Measurements from ENCODE around the gene SLC25A30.
"Not testable (repeated sequence)": the region's sequence is repeated elsewhere in the genome, so short reads cannot be mapped to it uniquely, and the experiment has no call there.

The SLC25A30 gene

DNA sequence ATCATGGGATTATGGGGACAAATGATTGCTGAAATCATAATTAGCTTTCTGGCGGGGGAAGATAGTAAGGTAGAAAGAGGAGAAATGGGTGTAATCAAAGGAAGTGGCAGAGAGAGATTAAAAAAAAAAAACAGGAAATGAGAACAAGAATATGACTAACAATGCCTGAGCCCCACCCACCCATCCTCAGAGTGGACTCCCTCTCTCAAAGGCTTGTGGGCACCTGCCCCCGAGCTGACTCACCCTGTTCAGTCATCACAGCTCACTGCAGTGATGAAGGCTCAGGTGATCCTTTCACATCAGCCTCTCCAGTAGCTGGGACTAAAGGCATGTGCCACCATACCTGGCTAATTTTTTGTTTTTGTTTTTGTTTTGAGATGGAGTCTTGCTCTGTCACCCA, 50.8 kb downstream of the SLC25A30 start:
- DNase-seq (ENCODE audit: low read depth in 2 of 2), result peak; percentile 91 to 92

DNA sequence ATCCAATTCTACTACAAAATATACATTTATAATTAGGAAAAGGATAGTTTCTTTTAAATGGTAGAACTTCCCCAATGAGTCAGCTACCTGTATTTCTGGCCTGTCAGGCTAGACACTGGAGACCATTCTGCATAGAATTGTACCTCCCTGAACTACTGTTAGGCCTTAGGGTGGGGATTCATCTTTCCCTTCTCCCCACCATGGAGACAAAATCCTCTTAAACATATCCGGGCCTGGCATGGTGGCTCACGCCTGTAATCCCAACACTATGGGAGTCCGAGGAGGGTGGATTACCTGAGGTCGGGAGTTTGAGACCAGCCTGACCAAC, 52.7 kb downstream of the SLC25A30 start:
- no peak for DNase-seq (ENCODE audit: low read depth in 2 of 2)

DNA sequence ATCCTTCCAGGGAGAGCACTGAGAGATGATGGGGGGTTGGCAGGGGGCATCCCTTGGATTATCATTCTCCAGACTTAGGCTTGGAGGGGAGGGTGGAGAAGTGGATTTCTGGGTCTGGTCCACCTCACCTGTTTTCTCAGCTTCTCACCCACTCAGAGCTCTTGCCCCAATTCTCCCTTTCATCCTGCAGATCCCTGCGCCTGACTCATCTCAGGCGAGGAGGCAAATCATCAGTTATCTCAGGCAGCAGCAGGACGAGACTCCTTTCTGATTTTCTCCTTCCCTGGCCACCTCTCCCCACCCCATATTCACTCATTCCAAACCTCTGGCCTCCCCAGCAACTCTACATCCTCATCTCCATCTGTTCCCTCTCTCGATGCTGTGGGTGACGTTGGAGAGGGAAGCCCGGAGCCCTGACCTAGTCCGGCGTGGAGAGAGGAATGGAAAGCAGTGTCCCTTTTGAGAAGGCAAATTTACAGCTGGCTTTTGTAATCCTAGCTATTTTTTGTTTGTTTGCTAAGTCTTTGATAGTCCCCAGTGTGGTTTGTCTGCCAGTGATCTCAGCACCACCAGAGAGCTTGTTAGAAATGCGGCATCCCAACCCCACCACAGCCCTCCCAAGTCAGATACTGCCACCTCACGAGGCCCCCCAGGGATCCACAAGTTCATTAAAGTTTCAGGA, 53.2 kb downstream of the SLC25A30 start:
- no peak for DNase-seq (ENCODE audit: low read depth in 2 of 2)

DNA sequence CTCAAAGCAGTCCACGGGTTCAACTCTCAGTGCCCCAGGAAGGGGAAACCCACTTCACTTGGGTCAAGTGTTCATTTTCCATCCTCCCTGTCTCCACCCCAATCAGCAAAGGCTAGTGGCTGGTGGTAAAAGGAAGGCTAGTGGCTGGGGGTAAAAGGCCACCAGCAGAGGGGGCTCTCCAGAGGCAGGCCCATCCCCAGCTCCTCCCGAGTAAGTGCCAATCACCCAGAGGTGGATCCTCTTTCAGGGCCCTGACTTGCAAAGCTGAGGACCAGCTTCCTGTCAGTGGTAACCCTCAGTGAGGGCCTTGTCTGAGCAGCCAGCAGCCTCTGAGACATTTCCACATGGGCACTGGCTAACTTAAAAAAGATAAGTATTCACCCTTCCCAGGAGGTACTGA, 55.2 kb downstream of the SLC25A30 start:
- DNase-seq (ENCODE audit: low read depth in 2 of 2), result no peak

DNA sequence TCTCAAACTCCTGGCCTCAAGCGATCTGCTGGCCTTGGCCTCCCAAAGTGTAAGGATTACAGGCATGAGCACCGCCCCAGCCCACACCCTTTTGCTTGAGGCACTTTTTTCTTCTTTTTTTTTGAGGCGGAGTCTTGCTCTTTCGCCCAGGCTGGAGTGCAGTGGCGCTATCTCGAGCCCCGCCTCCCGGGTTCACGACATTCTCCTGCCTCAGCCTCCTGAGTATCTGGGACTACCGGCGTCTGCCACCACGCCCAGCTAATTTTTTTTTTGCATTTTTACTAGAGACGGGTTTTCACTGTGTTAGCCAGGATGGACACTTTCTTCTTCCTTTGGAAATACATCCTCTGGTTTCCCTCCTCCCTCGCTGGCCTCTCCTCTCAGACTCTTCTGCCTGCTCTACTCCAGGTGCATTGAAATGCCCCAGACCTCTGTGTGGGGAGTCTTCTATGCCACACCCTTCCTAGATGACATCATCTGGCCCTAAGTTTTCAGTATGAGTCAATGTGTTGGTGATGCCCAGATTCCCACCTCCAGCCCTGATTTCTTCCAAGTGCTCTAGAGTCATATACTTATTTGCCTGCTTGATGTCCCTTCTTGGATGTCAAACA, 56.5 kb downstream of the SLC25A30 start:
- DNase-seq (ENCODE audit: low read depth in 2 of 2), result no peak

DNA sequence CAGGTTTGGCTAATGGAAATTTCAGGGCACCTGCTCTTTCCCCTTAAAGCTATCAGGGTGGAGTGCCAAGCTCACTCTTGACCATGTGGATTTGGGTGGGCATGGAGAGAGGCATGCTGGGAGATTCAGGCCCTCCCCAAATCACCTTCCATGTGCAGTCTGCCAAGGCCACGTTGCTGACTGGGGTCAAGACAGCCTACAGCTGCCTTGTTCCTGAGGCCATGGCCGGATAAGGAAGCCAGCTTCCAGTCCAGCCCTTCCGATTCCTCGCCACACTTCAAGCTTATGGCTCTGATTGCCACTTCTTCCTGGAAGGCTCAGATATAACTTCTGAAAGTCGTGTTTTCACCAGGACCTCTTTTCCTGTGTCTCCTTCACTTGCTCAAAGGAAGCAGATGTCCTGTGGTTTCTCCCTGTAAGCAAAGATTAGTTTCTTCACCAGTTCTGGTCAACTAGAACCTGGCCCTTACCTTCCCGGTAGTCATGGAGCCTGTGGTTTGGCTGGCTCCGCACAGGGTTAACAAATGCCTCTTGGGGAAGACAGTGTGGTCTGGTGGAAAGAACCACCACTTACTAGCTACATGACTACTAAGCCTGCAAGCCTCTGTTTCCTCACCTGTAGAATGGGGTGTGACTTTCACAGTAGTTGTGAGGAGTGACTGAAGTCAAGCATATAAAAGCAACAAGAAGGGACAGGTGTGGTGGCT, 61.1 kb downstream of the SLC25A30 start:
- no peak for DNase-seq (ENCODE audit: low read depth in 2 of 2)

DNA sequence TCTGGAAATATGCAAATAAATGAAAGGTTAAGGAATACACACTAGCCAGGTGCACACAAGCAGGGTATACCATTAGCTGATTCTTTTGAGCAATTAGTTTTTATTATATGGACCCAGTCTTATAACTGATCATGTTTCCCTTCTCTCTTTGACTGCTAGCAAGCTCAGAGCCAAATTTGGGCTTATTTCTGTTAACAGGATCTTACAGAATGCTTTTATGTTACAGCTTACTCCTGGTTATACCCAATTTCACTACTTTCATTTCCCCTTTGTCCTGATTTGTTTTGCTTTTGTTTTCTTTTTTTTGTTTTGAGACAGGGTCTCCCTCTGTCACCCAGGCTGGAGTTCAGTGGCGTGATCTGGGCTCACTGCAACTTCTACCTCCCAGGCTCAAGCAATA, 64.3 kb downstream of the SLC25A30 start:
- no peak for DNase-seq (ENCODE audit: low read depth in 2 of 2)

DNA sequence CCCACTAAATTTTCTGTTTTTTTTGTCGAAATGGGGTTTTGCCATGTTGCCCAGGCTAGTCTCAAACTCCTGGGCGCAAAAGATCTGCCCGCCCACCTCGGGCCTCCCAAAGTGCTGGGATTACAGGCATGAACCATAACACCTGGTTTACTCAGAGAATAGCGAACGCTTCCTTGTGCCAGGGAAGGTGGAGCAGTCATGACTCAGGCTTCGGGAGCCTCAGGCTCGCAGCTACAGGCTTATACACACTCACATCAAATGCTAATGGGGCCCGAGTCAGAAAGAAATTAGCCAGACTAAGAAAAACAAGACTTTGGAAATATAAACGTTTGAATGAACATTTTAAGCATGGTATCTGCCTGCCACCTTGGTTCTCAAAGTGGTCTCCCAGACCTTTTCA, 66.1 kb downstream of the SLC25A30 start:
- no peak for DNase-seq (ENCODE audit: low read depth in 2 of 2)

DNA sequence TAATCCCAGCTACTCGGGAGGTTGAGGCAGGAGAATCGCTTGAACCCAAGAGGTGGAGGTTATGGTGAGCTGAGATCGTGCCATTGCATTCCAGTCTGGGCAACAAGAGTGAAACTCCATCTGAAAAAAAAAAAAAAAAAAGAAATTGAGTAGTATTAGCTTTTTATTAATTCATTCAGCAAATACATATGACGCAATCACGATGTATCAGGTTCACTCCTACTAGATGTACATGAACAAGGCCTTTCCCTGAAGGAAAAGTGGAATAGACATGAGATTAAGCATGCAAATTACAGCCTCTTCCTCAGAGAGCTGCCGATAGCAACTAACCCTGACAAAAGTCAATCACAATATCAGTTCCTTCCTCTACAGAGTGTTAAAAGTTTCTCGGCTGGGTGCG, 68.0 kb downstream of the SLC25A30 start:
- no peak for DNase-seq (ENCODE audit: low read depth in 2 of 2)

DNA sequence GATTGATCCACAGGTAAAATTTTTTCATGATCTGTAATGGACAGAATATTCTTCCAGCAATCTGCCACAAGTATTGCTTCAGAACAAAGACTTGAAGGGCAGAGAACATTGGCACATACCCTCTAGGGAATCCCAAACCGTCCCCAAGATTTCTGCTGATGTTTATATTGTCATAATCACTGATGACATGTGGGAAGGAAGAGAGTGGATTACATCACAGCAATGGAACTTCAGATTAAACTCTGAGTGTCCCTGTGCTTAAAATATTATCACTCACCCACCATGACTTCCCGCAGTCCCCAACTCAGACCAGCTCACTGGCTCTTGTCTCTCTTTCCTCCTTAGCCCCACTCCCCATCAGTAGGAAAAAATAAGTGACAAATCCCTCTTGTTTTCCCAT, 68.7 kb downstream of the SLC25A30 start:
- DNase-seq (ENCODE audit: low read depth in 2 of 2), result no peak

DNA sequence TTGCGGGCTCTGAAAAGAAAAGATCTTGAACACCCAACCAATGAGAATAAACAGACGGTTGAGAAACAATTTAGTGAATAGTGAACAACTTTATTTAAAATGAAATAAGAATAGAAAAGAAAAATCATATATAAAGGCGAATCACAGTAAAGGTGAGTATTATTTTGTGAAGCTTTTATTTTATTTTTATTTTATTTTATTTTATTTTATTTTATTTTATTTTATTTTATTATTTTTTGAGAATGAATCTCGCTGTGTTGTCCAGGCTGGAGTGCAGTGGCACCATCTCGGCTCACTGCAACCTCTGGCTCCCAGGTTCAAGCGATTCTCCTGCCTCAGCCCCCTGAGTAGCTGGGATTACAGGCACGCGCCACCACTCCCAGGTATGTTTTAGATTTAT, 74.1 kb downstream of the SLC25A30 start:
- not testable (repeated sequence) for DNase-seq (ENCODE audit: low read depth in 2 of 2)
